ENCODE results near the gene MIEF1.

The MIEF1 gene

DNA sequence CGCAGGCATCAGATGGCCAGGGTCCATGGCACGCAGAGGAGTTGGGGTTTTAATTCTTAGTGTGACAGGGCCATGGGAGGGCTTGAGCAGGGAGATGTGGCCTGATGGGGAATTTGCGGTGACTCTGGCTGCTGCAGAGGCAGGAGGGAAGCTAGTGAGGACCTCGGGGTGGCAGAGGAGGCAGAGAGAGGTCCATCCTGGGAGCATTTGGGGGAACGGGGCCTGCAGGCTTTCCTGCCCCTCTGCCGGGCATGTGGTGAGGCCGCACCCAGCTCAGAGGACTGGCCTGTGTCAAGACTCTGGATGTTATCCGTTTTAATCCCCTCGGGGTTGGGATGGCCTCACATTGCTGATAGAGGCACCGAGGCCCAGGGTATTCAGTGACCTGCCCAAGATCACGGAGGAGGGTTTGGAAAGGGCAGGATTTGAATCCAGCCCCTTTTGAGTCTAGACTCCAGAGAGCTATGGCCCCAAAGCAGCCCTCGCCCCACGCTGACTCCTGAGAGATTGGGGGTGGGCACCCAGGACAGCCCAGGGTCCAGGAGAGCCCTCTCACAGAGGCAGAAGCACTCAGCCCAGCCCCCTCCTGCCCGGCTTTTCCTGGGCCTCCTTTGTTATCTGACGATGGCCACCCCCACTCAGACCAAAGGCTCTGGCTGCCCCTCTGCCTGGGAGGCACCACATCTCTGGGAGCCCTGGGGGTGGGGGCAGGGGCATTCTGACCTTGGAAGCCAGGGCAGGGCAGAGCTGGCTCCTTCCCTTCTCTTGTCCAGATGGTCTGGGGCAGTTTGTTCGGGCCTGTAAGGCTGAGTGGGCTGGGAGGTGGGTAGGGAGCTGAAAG, 31.4 kb upstream of the MIEF1 start:
- no peak for DNase-seq (ENCODE audit: low read depth)

DNA sequence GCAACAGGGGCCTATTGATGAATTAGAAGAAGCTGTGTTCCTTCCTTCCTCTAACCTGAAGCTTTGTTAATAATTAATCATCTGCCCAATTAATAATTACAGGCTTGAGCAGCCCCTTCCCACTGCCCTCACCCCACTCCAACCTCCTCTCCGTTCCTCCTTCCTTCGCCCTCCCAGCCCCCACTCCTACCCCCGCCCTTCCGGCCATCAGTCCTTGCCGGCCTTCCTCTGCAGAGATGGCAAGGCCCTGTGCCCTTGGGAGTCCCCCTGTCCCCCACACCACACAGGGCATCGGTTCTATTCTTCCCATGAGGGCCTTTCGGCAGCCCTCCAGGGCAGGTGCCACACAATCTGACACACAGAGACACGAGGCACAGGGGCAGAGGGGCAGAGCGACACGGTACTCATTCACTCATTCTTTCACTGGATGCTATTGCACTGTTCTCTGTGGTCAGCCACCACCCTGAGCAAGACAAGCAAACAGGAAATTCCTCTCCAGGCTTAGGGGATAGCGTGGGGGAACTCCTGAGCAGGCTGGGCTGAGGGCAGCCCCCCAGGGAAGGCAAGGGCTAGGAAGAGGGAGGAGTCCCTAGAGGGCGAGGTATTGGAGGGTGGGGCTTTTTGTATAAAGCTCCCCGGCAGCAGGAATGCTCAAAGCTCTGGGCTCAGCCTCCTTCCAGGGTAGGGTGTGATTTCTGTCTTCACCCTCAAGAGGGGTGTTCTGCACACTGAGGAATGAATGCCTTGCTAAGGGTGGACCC, 30.5 kb upstream of the MIEF1 start:
- DNase-seq (ENCODE audit: low read depth): no peak

DNA sequence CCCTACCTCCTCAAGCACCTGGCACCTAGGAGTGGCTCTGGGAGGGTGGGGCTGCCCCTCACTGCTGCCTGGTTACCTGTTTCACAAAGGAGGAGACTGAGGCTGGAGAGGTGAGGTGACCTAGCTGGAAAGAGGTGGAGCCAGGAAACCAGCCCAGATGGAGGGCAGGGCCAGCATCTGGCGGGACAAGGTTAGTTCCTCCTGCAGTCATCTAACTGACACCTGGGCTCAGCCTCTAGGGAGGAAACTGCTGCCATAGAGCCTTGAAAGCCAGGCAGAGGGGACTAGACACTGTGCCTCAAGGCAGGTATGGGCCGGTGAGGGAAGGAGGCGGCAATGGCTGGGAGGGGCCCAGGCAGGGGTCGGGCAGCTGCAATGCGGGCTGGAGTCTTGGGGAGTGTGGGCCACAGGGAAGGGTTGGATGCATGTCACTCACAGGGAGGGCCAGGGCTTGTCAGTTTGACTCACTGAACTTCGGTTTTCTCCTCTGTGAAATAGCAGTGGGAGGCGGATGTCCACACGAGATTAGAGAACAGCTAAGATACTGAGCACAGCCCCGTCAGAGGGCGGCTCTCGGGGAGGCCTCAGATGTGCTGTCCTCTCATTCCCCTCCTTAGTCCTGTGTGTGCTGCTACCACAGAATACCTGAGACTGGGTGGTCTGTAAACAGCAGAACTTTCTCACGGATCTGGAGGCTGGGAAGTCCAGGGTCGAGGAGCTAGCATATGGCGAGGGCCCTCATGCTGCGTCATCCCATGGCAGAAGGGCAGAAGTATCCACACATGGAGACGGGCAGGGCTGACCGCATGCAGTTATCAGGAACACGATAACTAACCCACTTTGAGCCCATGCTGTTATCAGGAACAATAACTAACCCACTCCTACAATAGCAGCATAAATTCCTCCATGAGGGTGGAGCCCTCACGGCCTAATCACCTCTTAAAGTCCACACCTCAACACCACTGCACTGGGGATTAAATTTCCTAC, 29.2 kb upstream of the MIEF1 start:
- DNase-seq (ENCODE audit: low read depth): no peak

DNA sequence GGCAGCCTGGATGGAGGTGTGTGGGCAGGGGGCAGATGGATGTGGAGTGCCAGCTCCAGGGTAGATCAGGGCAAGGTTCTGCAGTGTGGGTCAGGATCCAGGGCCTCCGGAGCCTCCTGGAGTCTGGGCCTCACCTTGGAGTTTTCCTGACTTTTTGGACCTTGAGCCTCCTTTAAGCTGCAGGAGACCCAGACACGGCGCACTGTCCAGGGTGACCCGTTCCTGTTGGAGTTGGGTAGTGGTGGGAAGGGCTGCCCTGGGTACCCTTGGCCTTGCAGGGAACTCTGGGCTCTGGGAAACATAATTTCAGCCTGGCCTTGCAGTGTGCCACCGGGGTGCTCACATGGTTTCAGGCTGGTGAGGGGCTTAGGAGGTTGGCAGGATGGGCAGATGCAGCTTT, 28.2 kb upstream of the MIEF1 start:
- DNase-seq (ENCODE audit: low read depth): no peak

DNA sequence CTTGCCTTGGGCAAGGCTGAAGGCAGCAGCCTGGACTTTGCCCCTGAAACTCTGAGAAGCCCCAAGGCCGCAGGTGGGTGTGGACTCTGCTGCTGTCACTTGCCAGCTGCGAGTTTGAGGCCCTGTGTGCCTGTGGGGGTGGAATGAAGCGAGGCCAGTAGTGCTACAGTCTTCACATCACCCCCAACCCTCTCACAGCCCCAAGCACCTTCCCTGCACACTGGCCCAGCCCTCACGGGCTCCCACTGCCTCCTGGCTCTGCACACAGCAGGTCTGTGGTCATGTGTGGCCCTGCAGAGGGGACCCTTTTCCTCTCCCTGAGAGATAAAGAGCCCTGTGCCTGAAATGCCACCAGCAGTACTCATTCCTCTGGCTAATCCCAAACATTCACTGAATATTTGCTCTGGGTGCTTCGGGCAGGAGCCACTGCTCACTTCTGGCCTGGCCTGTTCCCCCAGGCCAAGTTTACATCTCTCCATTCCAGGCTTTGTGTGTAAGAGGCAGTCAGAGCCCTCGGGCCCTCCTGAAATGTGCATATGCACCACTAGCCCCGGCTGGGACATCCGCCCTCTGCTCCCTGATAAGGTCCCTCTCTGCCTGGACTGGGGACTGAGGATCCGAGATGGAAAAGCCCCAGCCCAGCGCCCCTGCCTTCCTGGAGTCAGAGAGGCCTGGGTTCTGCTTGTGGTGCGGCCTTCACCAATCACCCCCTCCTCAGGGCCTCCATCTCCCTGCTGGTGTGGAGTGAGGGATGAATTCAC, 27.6 kb upstream of the MIEF1 start:
- no peak for DNase-seq (ENCODE audit: low read depth)

DNA sequence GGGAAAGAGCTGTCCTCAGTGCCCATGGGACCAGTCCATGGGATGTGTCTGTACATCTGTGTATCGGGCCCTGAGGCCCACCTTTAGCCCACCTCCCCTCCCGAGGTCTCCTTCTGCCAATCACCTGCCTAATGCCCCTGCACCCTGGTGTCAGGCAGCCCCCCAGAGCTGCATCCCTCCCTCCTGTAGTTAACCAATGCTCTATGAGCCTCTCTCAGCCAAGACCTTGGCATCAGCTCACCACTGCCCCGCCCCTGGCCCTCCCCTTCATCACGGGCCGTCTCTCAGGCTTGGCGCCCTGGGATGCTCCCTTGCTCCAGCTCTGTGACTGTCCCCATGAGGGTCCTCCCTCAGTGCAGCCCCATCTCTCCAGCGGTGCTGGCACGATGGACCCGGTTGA, 26.8 kb upstream of the MIEF1 start:
- no peak for DNase-seq (ENCODE audit: low read depth)

DNA sequence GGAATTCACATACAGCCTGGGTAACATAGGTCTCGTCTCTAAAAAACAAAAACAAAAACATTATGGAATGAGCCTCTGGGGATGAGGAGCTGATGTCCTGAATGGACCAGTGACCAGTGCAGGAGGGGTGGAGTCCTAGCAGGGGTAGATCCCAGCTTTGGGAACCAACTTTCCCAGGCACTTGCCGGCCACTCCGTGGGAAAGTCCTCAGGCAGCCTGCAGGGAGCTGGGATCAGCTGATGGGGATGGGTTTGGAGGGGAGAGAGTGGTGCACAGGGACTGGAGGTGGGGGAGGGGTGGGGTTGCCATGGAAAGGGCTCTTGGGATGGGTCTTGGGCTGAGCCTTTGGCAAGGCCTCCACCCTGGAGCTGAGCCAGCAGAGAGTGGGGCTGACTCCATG, 26.2 kb upstream of the MIEF1 start:
- DNase-seq (ENCODE audit: low read depth): no peak

DNA sequence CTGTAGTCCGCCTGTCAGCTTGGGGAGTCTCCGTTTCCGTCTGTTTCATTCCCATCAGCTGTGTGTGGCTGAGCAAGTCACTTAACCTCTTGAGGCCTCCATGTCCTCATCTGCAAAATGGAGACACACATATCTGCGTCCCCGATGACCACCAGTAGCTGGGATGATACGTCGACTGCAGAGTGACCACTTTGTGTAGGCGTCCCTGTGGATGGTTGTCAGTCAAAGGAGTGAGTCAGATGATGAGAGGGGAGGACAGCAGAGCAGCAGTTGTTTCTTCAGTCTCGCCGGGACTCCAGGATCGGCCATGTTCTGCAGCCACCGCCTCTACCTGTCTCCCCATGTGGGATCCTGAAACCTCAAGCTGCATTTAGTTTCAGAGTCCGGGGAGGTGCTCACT, 25.4 kb upstream of the MIEF1 start:
- no peak for DNase-seq (ENCODE audit: low read depth)

DNA sequence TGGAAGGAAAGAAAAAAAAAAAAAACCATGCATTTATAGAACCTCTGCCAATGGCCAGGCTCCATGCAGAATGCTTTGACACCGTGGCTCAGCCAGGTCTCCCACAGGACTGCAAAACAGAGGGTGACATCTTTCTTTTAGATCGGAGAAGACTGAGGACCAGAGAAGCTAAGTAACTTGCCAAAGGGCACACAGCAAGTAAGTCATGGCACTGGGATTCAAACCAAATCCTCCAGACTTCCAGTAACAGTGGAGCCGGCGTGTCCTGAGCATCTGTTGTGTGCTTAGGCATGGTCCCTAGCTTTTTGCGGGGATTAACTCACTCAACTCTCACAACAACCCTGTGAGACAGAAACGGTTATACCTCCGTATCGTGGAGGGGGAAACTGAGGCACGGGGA, 24.5 kb upstream of the MIEF1 start:
- no peak for DNase-seq (ENCODE audit: low read depth)

DNA sequence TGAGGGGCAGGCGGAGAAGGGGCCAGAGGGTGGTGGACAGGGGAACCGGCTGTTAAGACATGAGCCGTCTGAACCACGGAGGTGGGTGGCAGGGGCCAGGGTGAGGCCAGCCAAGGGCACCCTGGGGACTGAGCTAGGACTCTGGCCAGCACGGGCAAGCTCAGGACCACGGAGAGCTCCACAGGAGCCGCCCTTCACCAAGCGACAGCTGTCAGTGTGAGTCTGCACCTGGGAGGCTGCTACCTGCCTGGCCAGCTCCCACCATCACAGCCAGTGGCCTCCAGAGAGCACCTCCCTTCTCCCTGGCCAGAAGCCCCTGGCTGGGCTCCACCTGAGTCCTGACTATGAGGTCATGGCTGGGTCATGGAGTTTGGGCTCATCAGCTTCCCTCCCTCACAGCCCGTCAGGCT, 23.6 kb upstream of the MIEF1 start:
- DNase-seq (ENCODE audit: low read depth): no peak

DNA sequence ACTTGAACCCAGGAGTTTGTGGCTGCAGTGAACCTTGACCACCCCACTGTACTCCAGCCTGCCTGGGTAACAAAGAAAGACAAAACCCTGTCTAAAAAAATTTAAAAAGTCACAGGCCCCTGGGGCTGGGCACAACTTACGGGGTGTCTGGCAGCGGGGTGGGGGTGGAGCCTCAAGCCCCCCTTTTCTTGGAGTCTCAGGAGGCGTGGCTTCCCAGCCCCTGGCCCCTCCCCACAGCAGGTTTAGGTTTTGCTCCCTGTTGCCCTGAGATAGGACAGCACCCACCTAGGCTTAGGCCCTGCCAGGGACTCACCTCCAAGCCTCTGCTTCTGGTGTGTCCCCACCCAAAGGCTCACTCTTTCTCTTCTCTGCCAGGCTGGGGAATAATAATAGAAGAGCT, 22.8 kb upstream of the MIEF1 start:
- no peak for DNase-seq (ENCODE audit: low read depth)

DNA sequence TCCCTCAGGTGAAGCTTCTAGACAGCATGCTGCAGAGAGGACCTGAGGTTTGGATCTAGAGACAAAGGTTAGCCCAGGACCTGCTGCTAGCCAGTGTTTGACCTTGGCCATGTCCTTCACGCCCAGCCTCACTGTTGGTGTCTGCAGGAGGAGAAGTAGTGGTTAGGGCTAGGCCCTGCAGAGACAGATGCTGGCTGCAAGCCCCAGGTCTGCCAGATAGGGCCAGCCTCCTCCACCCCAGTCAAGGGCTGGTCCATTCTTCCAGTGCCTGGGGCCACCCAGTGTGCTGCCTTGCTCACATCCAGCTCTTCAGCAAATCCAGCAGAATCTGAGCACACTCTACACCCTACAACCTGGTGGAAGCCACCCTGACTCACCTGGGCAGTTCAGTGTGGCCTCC, 21.5 kb upstream of the MIEF1 start:
- no peak for DNase-seq (ENCODE audit: low read depth)

DNA sequence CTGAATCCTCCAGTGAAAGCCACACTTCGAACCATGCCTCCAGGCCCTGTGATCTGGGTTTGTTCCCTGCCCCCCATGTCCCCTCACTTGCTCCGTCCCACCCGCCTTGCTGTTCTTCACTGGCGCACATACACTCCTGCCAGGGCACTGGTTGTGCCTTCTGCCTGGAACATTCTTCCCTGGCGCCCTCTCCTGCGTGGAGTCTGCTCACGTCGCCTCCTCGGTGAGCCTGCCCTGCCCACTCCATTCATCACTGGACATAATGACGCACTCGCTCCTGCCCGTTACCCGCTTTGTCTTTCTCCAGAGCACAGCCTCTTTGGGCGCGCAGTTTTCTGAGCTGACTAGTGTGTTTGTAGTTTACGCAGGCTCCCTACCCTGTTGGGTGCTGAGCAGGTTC, 21.0 kb upstream of the MIEF1 start:
- no peak for DNase-seq (ENCODE audit: low read depth)

DNA sequence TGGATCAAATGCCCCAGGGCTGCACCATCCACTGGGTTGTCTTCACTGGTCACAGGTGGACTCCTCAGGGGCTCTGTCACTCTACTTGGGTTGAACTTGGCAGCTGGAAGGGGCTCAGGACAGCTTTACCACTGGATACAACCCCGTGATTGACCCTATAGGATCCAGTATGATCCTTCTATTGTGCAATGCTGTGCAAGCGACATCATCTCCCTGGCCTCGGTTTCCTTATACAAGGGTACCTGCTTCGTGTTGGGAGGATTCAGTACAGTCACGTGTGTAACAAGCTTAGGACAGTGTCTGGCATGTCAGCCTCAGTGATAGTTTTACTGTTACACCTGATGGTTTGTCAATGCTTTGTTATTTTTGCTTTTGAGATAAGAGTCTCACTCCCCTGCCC, 20.5 kb upstream of the MIEF1 start:
- DNase-seq (ENCODE audit: low read depth): no peak

DNA sequence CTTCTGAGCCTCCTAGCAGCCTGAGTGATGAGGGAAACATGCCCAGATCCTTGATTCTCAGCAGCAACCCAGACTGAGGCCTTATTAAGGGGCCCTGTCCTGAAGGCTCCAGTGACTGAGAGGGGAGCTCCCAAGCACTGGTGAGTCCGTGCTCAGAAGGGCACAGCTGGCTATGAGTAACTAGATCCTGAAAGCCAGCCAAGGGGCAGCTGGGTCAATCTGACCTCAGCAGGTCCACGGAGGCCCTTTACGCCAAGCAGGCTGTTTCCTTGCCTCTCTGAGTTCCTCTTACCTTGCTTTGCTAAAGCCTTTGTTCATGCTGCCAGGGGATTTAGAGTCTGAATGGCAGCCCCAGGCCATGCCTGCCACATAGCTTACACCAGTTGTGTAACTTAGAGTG, 19.3 kb upstream of the MIEF1 start:
- no peak for DNase-seq (ENCODE audit: low read depth)

DNA sequence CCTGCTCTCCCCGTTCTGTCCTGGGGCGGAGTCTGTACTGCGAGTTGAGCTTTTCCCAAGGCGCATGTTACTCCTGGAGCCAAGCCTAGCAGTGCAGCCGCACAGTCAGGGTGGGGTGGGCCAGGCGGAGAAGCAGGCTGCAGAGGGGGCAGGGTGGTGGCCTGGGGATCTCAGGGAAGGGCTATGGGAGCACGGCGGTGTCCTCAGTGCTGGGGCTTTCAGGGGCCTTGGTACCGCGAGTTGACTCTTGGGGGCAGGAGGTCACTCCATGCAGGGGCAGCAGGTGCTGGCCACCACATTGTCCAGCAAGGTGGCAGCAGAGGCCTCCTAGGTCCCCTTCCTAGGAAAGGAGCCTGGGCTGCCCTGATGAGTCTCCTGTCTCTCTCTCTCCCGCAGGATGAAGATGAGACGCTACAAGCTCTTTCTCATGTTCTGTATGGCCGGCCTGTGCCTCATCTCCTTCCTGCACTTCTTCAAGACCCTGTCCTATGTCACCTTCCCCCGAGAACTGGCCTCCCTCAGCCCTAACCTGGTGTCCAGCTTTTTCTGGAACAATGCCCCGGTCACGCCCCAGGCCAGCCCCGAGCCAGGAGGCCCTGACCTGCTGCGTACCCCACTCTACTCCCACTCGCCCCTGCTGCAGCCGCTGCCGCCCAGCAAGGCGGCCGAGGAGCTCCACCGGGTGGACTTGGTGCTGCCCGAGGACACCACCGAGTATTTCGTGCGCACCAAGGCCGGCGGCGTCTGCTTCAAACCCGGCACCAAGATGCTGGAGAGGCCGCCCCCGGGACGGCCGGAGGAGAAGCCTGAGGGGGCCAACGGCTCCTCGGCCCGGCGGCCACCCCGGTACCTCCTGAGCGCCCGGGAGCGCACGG, 14.9 kb upstream of the MIEF1 start:
- DNase-seq (ENCODE audit: low read depth): no peak

DNA sequence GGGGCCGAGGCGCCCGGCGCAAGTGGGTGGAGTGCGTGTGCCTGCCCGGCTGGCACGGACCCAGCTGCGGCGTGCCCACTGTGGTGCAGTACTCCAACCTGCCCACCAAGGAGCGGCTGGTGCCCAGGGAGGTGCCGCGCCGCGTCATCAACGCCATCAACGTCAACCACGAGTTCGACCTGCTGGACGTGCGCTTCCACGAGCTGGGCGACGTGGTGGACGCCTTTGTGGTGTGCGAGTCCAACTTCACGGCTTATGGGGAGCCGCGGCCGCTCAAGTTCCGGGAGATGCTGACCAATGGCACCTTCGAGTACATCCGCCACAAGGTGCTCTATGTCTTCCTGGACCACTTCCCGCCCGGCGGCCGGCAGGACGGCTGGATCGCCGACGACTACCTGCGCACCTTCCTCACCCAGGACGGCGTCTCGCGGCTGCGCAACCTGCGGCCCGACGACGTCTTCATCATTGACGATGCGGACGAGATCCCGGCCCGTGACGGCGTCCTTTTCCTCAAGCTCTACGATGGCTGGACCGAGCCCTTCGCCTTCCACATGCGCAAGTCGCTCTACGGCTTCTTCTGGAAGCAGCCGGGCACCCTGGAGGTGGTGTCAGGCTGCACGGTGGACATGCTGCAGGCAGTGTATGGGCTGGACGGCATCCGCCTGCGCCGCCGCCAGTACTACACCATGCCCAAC, 14.1 kb upstream of the MIEF1 start:
- no peak for DNase-seq (ENCODE audit: low read depth)

DNA sequence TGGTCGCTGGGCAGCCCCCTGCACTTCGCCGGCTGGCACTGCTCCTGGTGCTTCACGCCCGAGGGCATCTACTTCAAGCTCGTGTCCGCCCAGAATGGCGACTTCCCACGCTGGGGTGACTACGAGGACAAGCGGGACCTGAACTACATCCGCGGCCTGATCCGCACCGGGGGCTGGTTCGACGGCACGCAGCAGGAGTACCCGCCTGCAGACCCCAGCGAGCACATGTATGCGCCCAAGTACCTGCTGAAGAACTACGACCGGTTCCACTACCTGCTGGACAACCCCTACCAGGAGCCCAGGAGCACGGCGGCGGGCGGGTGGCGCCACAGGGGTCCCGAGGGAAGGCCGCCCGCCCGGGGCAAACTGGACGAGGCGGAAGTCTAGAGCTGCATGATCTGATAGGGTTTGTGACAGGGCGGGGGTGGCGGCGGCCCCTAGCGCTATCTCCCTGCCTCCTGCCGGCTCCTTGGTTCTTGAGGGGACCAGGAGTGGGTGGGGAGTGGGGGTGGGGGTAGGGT, 13.5 kb upstream of the MIEF1 start:
- no peak for DNase-seq (ENCODE audit: low read depth)

Measured in activated T-cell treated with anti-CD3 and anti-CD28 coated beads for 24 hours (primary cell).